Measurements from ENCODE around the gene CACNA1C. TPM values are rescaled to one million over a fixed set of nuclear protein-coding genes. Genes with fewer than 3 reads are reported as not detected.

Gene CACNA1C
- total and polyA plus RNA-seq, 10 of the 15 experiments (the other 5 are each of a cell fraction or from before 2014, with no cell fraction given), result under 0.01 to 0.15 (median 0.09) TPM; not detected in 5

DNA sequence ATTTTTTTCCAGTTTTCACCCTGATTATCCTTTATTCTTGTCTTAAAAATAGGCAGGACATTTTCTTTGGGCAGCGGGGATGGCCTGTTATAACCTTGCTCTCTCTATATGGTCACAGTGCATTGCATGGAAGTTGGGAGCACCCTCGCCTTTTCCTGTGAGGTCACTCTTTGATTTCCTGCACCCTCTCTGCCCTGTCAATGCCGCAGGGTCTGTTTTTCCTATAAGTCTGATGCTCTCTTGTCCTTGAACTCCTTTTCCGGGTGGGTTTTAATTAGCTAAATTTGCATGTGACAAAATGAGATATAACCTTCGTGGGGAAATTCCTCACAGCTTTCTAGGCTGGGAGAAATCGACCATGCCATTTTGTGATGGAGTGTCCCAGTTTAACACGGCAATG is 194.3 kb downstream of the CACNA1C start:
- Histone ChIP-seq H3K4me2 (ENCODE audit: control insufficient read depth, insufficient read depth) (no peak overlapping the region), H3K9ac (ENCODE audit: control insufficient read depth, insufficient read depth, low read length) (no peak overlapping the region), H3K79me2 (ENCODE audit: control insufficient read depth, insufficient read depth, low read length) (no peaks in the 10 kb centered on the region), H3K9me3 (replicated peaks; ENCODE audit: control insufficient read depth, insufficient read depth, low read length) (no peaks in the 10 kb centered on the region), H3K4me3 (no peak overlapping the region), H3K4me1 (ENCODE audit: control insufficient read depth, insufficient read depth, low read length) (peaks cover 33% of the 10 kb centered on the region), H3K36me3 (ENCODE audit: control insufficient read depth in 2 of 2, insufficient read depth in 2 of 2, low read length in 1 of 2) (no peaks in the 10 kb centered on the region), H3K27me3 (replicated peaks in 1 of 2; ENCODE audit: control insufficient read depth in 2 of 2, insufficient read depth in 2 of 2, low read length in 1 of 2) (no peaks in the 10 kb centered on the region), H4K20me1 (ENCODE audit: control insufficient read depth, insufficient read depth) (no peaks in the 10 kb centered on the region), H3K27ac (ENCODE audit: control insufficient read depth, insufficient read depth) (no peak overlapping the region), H2AFZ (ENCODE audit: control insufficient read depth, low read depth, low read length) (no peak overlapping the region)
- ChIA-PET POLR2A (no interaction called here), SMC1A (ENCODE audit: uncharacterized antibody, unreplicated experiment) (interaction anchor here (0.7 kb wide), 1 partner anchor 889 kb away, joined by 3 read pairs; no protein-coding TSS in a partner anchor), CTCF (no interaction called here), RAD21 (ENCODE audit: unreplicated experiment) (no interaction called here)
- in situ Hi-C loops (cut with MboI) (no loop called here), intact Hi-C loops (cut with micrococcal nuclease; ENCODE audit: unreplicated experiment) (no loop called here)
- no peak for ATAC-seq
- BruUV-seq (replicated peaks), result no TSS peak
- DNase-seq (ENCODE audit: low read depth, low spot score), result no peak
- TF ChIP-seq, protein P1, sequence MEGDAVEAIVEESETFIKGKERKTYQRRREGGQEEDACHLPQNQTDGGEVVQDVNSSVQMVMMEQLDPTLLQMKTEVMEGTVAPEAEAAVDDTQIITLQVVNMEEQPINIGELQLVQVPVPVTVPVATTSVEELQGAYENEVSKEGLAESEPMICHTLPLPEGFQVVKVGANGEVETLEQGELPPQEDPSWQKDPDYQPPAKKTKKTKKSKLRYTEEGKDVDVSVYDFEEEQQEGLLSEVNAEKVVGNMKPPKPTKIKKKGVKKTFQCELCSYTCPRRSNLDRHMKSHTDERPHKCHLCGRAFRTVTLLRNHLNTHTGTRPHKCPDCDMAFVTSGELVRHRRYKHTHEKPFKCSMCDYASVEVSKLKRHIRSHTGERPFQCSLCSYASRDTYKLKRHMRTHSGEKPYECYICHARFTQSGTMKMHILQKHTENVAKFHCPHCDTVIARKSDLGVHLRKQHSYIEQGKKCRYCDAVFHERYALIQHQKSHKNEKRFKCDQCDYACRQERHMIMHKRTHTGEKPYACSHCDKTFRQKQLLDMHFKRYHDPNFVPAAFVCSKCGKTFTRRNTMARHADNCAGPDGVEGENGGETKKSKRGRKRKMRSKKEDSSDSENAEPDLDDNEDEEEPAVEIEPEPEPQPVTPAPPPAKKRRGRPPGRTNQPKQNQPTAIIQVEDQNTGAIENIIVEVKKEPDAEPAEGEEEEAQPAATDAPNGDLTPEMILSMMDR (IDR thresholded peaks at IDR 0.05 in 2 of 3, conservative IDR thresholded peaks at IDR 0.05 in 1 of 3; ENCODE audit: control insufficient read depth in 2 of 3, extremely low read depth in 1 of 3, insufficient read depth in 1 of 3, low read depth in 3 of 3, low read length in 3 of 3), result no peak
- no peak for TF ChIP-seq SMC3 (IDR thresholded peaks at IDR 0.05; ENCODE audit: borderline replicate concordance, low read length)
- no peak for TF ChIP-seq ZNF622 (IDR thresholded peaks at IDR 0.05)
- TF ChIP-seq TBL1XR1 (IDR thresholded peaks at IDR 0.05; ENCODE audit: low read depth, low read length), result no peak
- TF ChIP-seq TAF1 (IDR thresholded peaks at IDR 0.05; ENCODE audit: borderline replicate concordance, low read depth, low read length), result no peak
- no peak for TF ChIP-seq IKZF2 (IDR thresholded peaks at IDR 0.05)
- TF ChIP-seq NFIC (IDR thresholded peaks at IDR 0.05; ENCODE audit: low read depth, low read length), result no peak
- TF ChIP-seq ZBED1 (IDR thresholded peaks at IDR 0.05; ENCODE audit: borderline replicate concordance), result no peak
- TF ChIP-seq IRF4 (IDR thresholded peaks at IDR 0.05; ENCODE audit: low read depth, low read length), result no peak
- no peak for TF ChIP-seq MEF2A (IDR thresholded peaks at IDR 0.05; ENCODE audit: insufficient read depth, low read depth, low read length)
- no peak for FAIRE-seq
- 45% methylated on average over 7 of the region's 7 CpGs for WGBS (ENCODE audit: insufficient coverage, insufficient replicate concordance, low lambda C conversion rate, missing lambda C conversion rate)

All from GM12878 (cell line).